Measurements from ENCODE around the gene NEUROG3.

DNA sequence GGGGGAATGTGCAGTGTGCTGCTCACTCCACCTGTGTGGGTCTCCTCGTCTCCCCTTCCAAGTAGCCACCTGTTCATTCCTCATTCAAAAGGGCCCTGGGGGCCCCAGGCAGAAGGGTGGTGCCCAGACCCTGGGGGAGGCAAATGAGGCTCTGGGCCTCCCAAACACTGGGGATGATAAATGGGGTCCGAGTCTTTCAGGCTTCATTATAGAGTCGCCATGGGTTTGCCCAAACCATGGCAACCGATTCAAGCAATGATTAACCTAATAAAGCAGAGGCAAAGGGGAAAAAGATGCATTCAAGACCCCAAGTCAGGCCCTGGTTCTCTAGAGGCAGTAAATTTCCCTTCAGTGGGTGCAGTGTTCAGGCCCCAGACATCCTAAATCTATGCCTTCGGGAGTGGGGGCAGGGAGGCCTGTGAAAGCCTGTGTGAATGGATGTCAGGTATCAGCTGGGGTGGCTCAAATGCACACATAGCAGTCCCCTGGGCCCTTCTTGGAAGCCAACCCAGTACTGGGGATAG lies 10.4 kb downstream of the NEUROG3 start:
- TF ChIP-seq, protein P1, sequence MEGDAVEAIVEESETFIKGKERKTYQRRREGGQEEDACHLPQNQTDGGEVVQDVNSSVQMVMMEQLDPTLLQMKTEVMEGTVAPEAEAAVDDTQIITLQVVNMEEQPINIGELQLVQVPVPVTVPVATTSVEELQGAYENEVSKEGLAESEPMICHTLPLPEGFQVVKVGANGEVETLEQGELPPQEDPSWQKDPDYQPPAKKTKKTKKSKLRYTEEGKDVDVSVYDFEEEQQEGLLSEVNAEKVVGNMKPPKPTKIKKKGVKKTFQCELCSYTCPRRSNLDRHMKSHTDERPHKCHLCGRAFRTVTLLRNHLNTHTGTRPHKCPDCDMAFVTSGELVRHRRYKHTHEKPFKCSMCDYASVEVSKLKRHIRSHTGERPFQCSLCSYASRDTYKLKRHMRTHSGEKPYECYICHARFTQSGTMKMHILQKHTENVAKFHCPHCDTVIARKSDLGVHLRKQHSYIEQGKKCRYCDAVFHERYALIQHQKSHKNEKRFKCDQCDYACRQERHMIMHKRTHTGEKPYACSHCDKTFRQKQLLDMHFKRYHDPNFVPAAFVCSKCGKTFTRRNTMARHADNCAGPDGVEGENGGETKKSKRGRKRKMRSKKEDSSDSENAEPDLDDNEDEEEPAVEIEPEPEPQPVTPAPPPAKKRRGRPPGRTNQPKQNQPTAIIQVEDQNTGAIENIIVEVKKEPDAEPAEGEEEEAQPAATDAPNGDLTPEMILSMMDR (IDR thresholded peaks at IDR 0.05): no peak
- TF ChIP-seq, protein P2, sequence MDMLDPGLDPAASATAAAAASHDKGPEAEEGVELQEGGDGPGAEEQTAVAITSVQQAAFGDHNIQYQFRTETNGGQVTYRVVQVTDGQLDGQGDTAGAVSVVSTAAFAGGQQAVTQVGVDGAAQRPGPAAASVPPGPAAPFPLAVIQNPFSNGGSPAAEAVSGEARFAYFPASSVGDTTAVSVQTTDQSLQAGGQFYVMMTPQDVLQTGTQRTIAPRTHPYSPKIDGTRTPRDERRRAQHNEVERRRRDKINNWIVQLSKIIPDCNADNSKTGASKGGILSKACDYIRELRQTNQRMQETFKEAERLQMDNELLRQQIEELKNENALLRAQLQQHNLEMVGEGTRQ (CRISPR knock-in tag; IDR thresholded peaks at IDR 0.05): no peak
- TF ChIP-seq, protein P3, sequence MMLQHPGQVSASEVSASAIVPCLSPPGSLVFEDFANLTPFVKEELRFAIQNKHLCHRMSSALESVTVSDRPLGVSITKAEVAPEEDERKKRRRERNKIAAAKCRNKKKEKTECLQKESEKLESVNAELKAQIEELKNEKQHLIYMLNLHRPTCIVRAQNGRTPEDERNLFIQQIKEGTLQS (CRISPR knock-in tag; conservative IDR thresholded peaks at IDR 0.05): no peak
